HCT116 (cell line): ENCODE results near the gene FANCD2. TPM values are rescaled to one million over a fixed set of nuclear protein-coding genes. Genes with fewer than 3 reads are reported as not detected.

Source experiments
- ATAC-seq: fragments of 200-7000 bp; cut with Tn5 transposase; 2 replicates; pipeline ENCODE4 v1.9.1; 2020; ENCODE audit warnings: mild to moderate bottlenecking, moderate library complexity
- BruUV-seq: library from RNA; stranded (reverse); fragments of 400-500 nt; replicated peaks from 2 replicates; lab custom pipeline; 2021; lab: Mats Ljungman, UMichigan
- CTCF ChIA-PET: fragments of 300-600 bp; sonication (Branson Sonifier 250); formaldehyde crosslinking; loops from one replicate; lab custom pipeline; 2021; ENCODE audit warnings: antibody characterized with exemption; lab: Charles Lee
- POLR2A ChIA-PET: fragments of 300-600, 350-600 bp; sonication (Branson Sonifier 250); formaldehyde crosslinking; loops from one replicate; lab custom pipeline; 2021; ENCODE audit warnings: antibody characterized with exemption; lab: Charles Lee
- RAD21 ChIA-PET, 2 experiments: fragments of 300-600 bp; sonication (Branson Sonifier 250); formaldehyde crosslinking; loops; one replicate each; lab custom pipeline; 2023; ENCODE audit warnings: low total read pairs in 2 of 2; ENCODE audit not compliant: uncharacterized antibody in 2 of 2, unreplicated experiment in 2 of 2, low non-redundant PET in 1 of 2; lab: Charles Lee
- DNase-seq: peaks from one replicate; pipeline ENCODE4 v3.0.0-alpha.2; 2010; ENCODE audit warnings: low read depth, low spot score
- H2AFZ ChIP-seq: fragments of 200-600 bp; shearing (Covaris generic), sonication (generic); 2 replicates; pipeline ENCODE4 v1.6.1; 2017; ENCODE audit warnings: low read depth, mixed run types, mixed read lengths, antibody characterized with exemption, low read length; ENCODE audit not compliant: poor library complexity, severe bottlenecking
- H3K27ac ChIP-seq: 2 replicates; pipeline ENCODE4 v1.5.1; 2012; ENCODE audit warnings: low read depth, low read length
- H3K27me3 ChIP-seq: fragments of 200-600 bp; sonication (generic); 2 replicates; pipeline ENCODE4 v1.6.1; 2016; ENCODE audit warnings: mixed run types, low read length, mixed read lengths; ENCODE audit not compliant: insufficient read depth
- H3K36me3 ChIP-seq, 2 experiments: fragments of 200-500 bp in 1 of 2; fragments of 200-600 bp in 1 of 2; sonication (Bioruptor generic) in 1 of 2; sonication (generic) in 1 of 2; 2 replicates each; pipeline versions ENCODE4 v1.5.1 to v1.6.1; 2014 to 2016; ENCODE audit warnings: low read length in 2 of 2, inconsistent platforms in 1 of 2, mixed read lengths in 1 of 2, mixed run types in 1 of 2; ENCODE audit not compliant: insufficient read depth in 2 of 2, control insufficient read depth in 1 of 2
- H3K4me1 ChIP-seq, 2 experiments: fragments of 200-600 bp in 1 of 2; sonication (generic) in 1 of 2; 2 replicates each; pipeline versions ENCODE4 v1.5.1 to v1.6.1; 2012 to 2017; ENCODE audit warnings: low read length in 2 of 2, inconsistent platforms in 1 of 2, mild to moderate bottlenecking in 1 of 2, mixed read lengths in 1 of 2, mixed run types in 1 of 2, moderate library complexity in 1 of 2; ENCODE audit not compliant: insufficient read depth in 2 of 2, control insufficient read depth in 1 of 2
- H3K4me2 ChIP-seq: fragments of 200-600 bp; sonication (generic); 2 replicates; pipeline ENCODE4 v1.6.1; 2017; ENCODE audit warnings: mixed run types, low read length, mixed read lengths
- H3K4me3 ChIP-seq, 2 experiments: fragments of 200-600 bp in 1 of 2; sonication (generic) in 1 of 2; replicated peaks in 1 of 2; 2 replicates each; pipeline ENCODE4 v1.5.1; 2011 to 2016; ENCODE audit warnings: low read length in 2 of 2, control low read depth in 1 of 2, low read depth in 1 of 2, mild to moderate bottlenecking in 1 of 2, mixed read lengths in 1 of 2, mixed run types in 1 of 2
- H3K79me2 ChIP-seq: fragments of 200-600 bp; sonication (generic); 2 replicates; pipeline ENCODE4 v1.6.1; 2017; ENCODE audit warnings: mild to moderate bottlenecking, mixed run types, low read length, moderate library complexity, mixed read lengths; ENCODE audit not compliant: insufficient read depth
- H3K9ac ChIP-seq: fragments of 200-600 bp; sonication (generic); 2 replicates; pipeline ENCODE4 v1.6.1; 2016; ENCODE audit warnings: low read length, mixed read lengths
- H3K9me2 ChIP-seq: fragments of 200-600 bp; sonication (generic), shearing (Covaris generic); 2 replicates; pipeline ENCODE4 v1.6.1; 2017; ENCODE audit warnings: mixed run types, mild to moderate bottlenecking, moderate library complexity; ENCODE audit not compliant: insufficient read depth
- H3K9me3 ChIP-seq, 2 experiments: fragments of 200-500 bp in 1 of 2; fragments of 200-600 bp in 1 of 2; sonication (Bioruptor generic) in 1 of 2; sonication (generic) in 1 of 2; 2 replicates each; pipeline ENCODE4 v1.6.1; 2014 to 2017; ENCODE audit warnings: low read length in 2 of 2, mixed read lengths in 2 of 2, inconsistent platforms in 1 of 2, low read depth in 1 of 2, mild to moderate bottlenecking in 1 of 2, mixed run types in 1 of 2, moderate library complexity in 1 of 2; ENCODE audit not compliant: control insufficient read depth in 1 of 2, insufficient read depth in 1 of 2
- H4K20me1 ChIP-seq: fragments of 200-600 bp; sonication (generic), shearing (Covaris generic); 2 replicates; pipeline ENCODE4 v1.6.1; 2017; ENCODE audit warnings: mixed run types, mild to moderate bottlenecking, moderate library complexity; ENCODE audit not compliant: insufficient read depth
- CBX3 ChIP-seq: IDR thresholded peaks from 2 replicates; pipeline ENCODE4 v1.6.1; 2012; ENCODE audit warnings: low read depth
- CTCF ChIP-seq, 3 experiments: fragments of 200-600 bp in 1 of 3; sonication (generic) in 1 of 3; IDR thresholded peaks in 2 of 3; conservative IDR thresholded peaks in 1 of 3; 2 replicates each; pipeline ENCODE4 v1.5.1; 2012 to 2017; ENCODE audit warnings: low read depth in 2 of 3, low read length in 2 of 3, antibody characterized with exemption in 1 of 3, borderline replicate concordance in 1 of 3, control low read depth in 1 of 3, mild to moderate bottlenecking in 1 of 3, mixed read lengths in 1 of 3, mixed run types in 1 of 3, moderate library complexity in 1 of 3; ENCODE audit not compliant: insufficient read depth in 1 of 3
- ELF1 ChIP-seq: IDR thresholded peaks from 2 replicates; pipeline ENCODE4 v1.6.1; 2012; ENCODE audit warnings: low read depth, borderline replicate concordance
- EZH2 ChIP-seq: fragments of 200-600 bp; sonication (generic); IDR thresholded peaks from 2 replicates; pipeline ENCODE4 v1.6.1; 2017; ENCODE audit warnings: antibody characterized with exemption, mixed run types
- MAX ChIP-seq: IDR thresholded peaks from 2 replicates; pipeline ENCODE4 v1.6.1; 2012
- POLR2A ChIP-seq: IDR thresholded peaks from 2 replicates; pipeline ENCODE4 v1.7.0; 2011; ENCODE audit warnings: borderline replicate concordance; ENCODE audit not compliant: insufficient read depth, insufficient read length; ENCODE audit errors: extremely low read depth
- POLR2AphosphoS5 ChIP-seq: IDR thresholded peaks from 2 replicates; pipeline ENCODE4 v1.6.1; 2011; ENCODE audit warnings: mild to moderate bottlenecking, low read depth, low read length, moderate library complexity
- SP1 ChIP-seq: IDR thresholded peaks from 2 replicates; pipeline ENCODE4 v1.6.1; 2012; ENCODE audit warnings: low read depth
- SRF ChIP-seq: IDR thresholded peaks from 2 replicates; pipeline ENCODE4 v1.6.1; 2012; ENCODE audit warnings: low read depth
- ZBTB33 ChIP-seq: IDR thresholded peaks from 2 replicates; pipeline ENCODE4 v1.6.1; 2011; ENCODE audit warnings: mild to moderate bottlenecking, low read length, moderate library complexity; ENCODE audit not compliant: insufficient replicate concordance; ENCODE audit errors: extremely low read depth
- ZFX ChIP-seq: fragments of 450-650 bp; IDR thresholded peaks from 2 replicates; pipeline ENCODE4 v1.6.1; 2017
- ZNF274 ChIP-seq: fragments of 200-500 bp; sonication (Bioruptor generic); IDR thresholded peaks from 2 replicates; pipeline ENCODE4 v1.6.1; 2014; ENCODE audit warnings: mild to moderate bottlenecking, low read depth, low read length, inconsistent platforms
- intact Hi-C: fragments of 100-400 bp; cut with micrococcal nuclease; formaldehyde crosslinking; loops from 2 replicates; pipeline ENCODE4 v1.10.0; 2022
- total RNA-seq: library from RNA; stranded (reverse); gene quantifications from one replicate; pipeline ENCODE4 v1.2.1, GENCODE V29; 2021; ENCODE audit not compliant: unreplicated experiment

Gene FANCD2
- total RNA-seq, 1 experiment from 2014 or later: 50.0 TPM

- Histone ChIP-seq H3K4me2 (no peak overlapping the region), H3K9ac (no peak overlapping the region), H3K79me2 (peaks cover 23% of the 10 kb centered on the region), H3K27me3 (no peaks in the 10 kb centered on the region), H3K27ac (no peak overlapping the region), H3K9me2 (no peaks in the 10 kb centered on the region), H3K4me1 (peaks cover 19 to 28% of the 10 kb centered on the region in 2 experiments), H3K36me3 (no peaks in the 10 kb centered on the region; a peak in 1 of 4 replicates), H3K4me3 (no peak overlapping the region), H4K20me1 (no peaks in the 10 kb centered on the region), H3K9me3 (no peaks in the 10 kb centered on the region), H2AFZ (no peak overlapping the region)
- ATAC-seq: no peak
- no peak for DNase-seq
- RAD21 ChIA-PET: no interaction called here
- no peak for TF ChIP-seq ZNF274
- TF ChIP-seq MAX: no peak
- no peak for TF ChIP-seq SRF
- no peak for TF ChIP-seq CTCF (IDR thresholded peaks at IDR 0.05 in 2 of 3, conservative IDR thresholded peaks at IDR 0.05 in 1 of 3; ENCODE audit: borderline replicate concordance in 1 of 3, insufficient read depth in 1 of 3, low read depth in 2 of 3, low read length in 2 of 3)
- no peak for TF ChIP-seq EZH2
- TF ChIP-seq POLR2A: no peak
- no peak for TF ChIP-seq ZBTB33
- no peak for TF ChIP-seq SP1
- TF ChIP-seq CBX3: no peak
- TF ChIP-seq ELF1: no peak
- no peak for TF ChIP-seq ZFX
- no peak for TF ChIP-seq POLR2AphosphoS5
- BruUV-seq: no TSS peak
- POLR2A ChIA-PET: no interaction called here
- intact Hi-C loops: no loop called here
- CTCF ChIA-PET: no interaction called here
Observed at GRCh38 chr3:9978710-9979305, 47.4 kb upstream of the FANCD2 start.
